ENCODE measurements around the gene PRCC.

The PRCC gene

DNA sequence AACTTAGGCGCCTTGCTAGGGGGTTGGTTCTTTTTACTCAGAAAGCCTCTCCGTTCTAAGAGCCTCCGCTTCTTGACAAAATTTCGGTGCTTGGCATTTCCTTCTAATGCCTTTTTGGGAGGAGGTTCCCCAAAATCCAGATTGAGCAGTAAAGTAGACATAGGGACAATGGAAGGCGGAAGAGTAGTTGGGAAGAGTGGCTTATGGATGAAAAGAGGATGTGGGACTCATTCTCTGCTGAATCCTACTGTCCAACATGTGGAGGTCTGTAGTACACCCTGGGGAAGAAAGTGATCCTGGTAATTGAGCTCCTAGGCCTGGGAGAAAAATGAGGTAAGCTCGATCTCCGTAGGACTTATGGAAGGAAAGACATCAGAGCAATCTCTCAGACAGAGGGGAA lies 39.8 kb upstream of the PRCC start:
- H3K9me3 ChIP-seq = no peaks in the 10 kb centered on the region
- intact Hi-C loops (cut with DNase I; ENCODE audit: low total_unique reads) = no loop called here
- peak overlapping the region; percentile 65 for H3K4me3 ChIP-seq
- no peak for DNase-seq
- peaks cover 22 to 33% (median 26%) of the 10 kb centered on the region in 3 donors for H3K36me3 ChIP-seq
- TF ChIP-seq, protein P1, sequence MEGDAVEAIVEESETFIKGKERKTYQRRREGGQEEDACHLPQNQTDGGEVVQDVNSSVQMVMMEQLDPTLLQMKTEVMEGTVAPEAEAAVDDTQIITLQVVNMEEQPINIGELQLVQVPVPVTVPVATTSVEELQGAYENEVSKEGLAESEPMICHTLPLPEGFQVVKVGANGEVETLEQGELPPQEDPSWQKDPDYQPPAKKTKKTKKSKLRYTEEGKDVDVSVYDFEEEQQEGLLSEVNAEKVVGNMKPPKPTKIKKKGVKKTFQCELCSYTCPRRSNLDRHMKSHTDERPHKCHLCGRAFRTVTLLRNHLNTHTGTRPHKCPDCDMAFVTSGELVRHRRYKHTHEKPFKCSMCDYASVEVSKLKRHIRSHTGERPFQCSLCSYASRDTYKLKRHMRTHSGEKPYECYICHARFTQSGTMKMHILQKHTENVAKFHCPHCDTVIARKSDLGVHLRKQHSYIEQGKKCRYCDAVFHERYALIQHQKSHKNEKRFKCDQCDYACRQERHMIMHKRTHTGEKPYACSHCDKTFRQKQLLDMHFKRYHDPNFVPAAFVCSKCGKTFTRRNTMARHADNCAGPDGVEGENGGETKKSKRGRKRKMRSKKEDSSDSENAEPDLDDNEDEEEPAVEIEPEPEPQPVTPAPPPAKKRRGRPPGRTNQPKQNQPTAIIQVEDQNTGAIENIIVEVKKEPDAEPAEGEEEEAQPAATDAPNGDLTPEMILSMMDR (IDR thresholded peaks at IDR 0.05) = no peak
- peaks cover 0 to 48% (median 40%) of the 10 kb centered on the region in 4 donors for H3K4me1 ChIP-seq
- no peaks in the 10 kb centered on the region for H3K27me3 ChIP-seq
- peak overlapping the region; percentile 98 to 99 for H3K27ac ChIP-seq

GRCh38 chr1:156727926-156728598 lies 39.3 kb upstream of the PRCC start, which contains the start of gene METTL25B:
METTL25B (plus strand) TSS chr1:156728469; CDS start chr1:156729105, 636 bp downstream.
- DNase-seq = peak; percentile 75 to 89
- H3K4me3 ChIP-seq = peak within 1 kb of the TSS; percentile 65
- no peaks in the 10 kb centered on the region for H3K9me3 ChIP-seq
- H3K4me1 ChIP-seq = peaks cover 0 to 48% (median 40%) of the 10 kb centered on the region in 4 donors
- H3K27me3 ChIP-seq = no peaks in the 10 kb centered on the region
- intact Hi-C loops (cut with DNase I; ENCODE audit: low total_unique reads) = no loop called here
- peak within 1 kb of the TSS; percentile 98 to 99 for H3K27ac ChIP-seq
- TF ChIP-seq, protein P1 (IDR thresholded peaks at IDR 0.05) = no peak
- peaks cover 20 to 33% (median 21%) of the 10 kb centered on the region in 3 donors for H3K36me3 ChIP-seq

- TF ChIP-seq, protein P1 (IDR thresholded peaks at IDR 0.05) = no peak
- intact Hi-C loops (cut with DNase I; ENCODE audit: low total_unique reads) = no loop called here
Observed at GRCh38 chr1:156728599-156729462, 38.5 kb upstream of the PRCC start, which contains the start of gene ISG20L2. ISG20L2 (minus strand) TSS chr1:156728766; CDS start chr1:156727652, 1,114 bp downstream.

GRCh38 chr1:156733989-156734584 lies 33.2 kb upstream of the PRCC start:
- Histone ChIP-seq H3K27ac (no peak overlapping the region), H3K27me3 (no peaks in the 10 kb centered on the region), H3K9me3 (no peaks in the 10 kb centered on the region), H3K36me3 (peaks cover 16 to 63% (median 20%) of the 10 kb centered on the region in 3 donors), H3K4me3 (no peak overlapping the region), H3K4me1 (peaks cover 0 to 10% (median 2%) of the 10 kb centered on the region in 4 donors)
- intact Hi-C loops (cut with DNase I; ENCODE audit: low total_unique reads) = no loop called here
- no peak for DNase-seq
- TF ChIP-seq, protein P1 (IDR thresholded peaks at IDR 0.05) = no peak

More at GRCh38 chr1:156728599-156729462, 38.5 kb upstream of the PRCC start, which contains the start of gene ISG20L2:
- Histone ChIP-seq H3K27me3 (no peaks in the 10 kb centered on the region), H3K9me3 (no peaks in the 10 kb centered on the region), H3K27ac (peak within 1 kb of the TSS; percentile 98 to 99), H3K4me1 (peaks cover 0 to 48% (median 38%) of the 10 kb centered on the region in 4 donors), H3K4me3 (peak within 1 kb of the TSS; percentile 65), H3K36me3 (peaks cover 13 to 33% (median 13%) of the 10 kb centered on the region in 3 donors)
- peak; percentile 97 to 99 for DNase-seq

DNA sequence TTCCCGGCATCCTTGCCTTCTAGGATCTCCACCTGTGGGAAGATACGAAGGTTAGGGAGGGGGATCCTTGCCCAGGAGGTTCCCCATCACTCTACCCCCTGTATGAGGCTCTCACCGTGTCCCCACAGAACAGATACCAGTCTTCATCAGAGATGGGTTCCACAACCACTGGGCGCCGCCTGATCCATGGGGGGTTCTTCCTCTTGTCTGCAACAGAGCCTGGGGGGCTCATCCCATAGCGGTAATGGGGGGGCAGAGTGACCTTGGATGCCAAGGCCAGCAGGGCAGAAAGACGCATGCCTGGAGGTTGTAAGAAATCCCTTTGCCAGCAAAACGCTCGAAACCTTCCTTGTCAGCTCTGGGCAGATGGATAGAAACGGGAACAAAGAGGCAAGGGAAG lies 28.9 kb upstream of the PRCC start:
- H3K4me1 ChIP-seq = peaks cover 0 to 19% (median 12%) of the 10 kb centered on the region in 4 donors
- no peak for DNase-seq
- intact Hi-C loops (cut with DNase I; ENCODE audit: low total_unique reads) = no loop called here
- TF ChIP-seq, protein P1 (IDR thresholded peaks at IDR 0.05) = no peak
- no peaks in the 10 kb centered on the region for H3K27me3 ChIP-seq
- H3K27ac ChIP-seq = no peak overlapping the region
- no peak overlapping the region for H3K4me3 ChIP-seq
- peaks cover 22 to 60% (median 30%) of the 10 kb centered on the region in 3 donors for H3K36me3 ChIP-seq
- no peaks in the 10 kb centered on the region for H3K9me3 ChIP-seq

Data from tibial artery (tissue), 4 donors.